Inflammatory macrophage treated with lipopolysaccharide for 4 hours (primary cell): ENCODE data around the gene TLX2.
"Not testable (repeated sequence)": the region's sequence is repeated elsewhere in the genome, so short reads cannot be mapped to it uniquely, and the experiment has no call there.

Source experiments
- DNase-seq: peaks from one replicate; pipeline ENCODE4 v3.0.0-alpha.2; 2020

TLX2 gene

GRCh38 chr2:74558284-74559230, 44.3 kb downstream of the TLX2 start:
- DNase-seq = no peak

DNA sequence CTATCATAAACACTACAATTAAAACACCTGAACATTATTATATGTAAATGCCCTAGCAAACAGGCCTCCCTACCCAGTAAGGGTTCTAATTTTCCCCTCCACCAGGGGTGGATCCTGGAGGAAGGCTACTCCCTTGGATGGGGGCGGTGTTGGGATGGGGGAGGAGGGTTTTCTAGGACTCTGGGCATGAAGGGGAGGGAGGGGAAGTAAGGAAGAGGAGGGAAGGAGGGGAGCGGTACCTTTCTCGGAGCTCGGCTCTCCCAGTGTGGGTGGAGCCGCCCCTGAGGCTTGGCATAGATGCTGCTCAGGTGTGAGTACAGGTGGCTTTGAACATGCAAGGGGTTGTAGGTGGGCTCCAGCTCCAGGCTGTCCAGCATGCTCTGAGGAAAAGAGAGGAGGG, 45.7 kb downstream of the TLX2 start:
- no peak for DNase-seq

DNA sequence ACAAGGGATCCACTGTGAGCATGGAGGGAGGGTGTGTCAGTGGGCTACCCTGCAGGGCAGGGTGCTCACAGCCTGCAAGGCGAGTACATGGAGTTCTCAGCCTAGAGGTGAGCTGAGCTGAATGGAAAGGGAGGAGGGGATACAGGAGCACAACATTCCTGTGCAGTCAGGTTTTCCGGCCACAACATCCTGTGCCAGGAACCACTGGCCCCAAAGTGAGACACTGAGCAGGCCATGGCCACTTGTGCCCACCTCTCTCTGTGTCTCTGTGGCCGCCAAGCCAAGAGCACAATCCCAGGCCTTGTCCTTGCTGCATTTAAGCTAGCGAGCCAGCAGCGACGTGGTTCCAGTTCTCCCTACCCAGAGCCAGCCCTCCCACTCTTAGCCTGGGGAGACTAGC, 46.3 kb downstream of the TLX2 start:
- DNase-seq = no peak

- DNase-seq = not testable (repeated sequence)
Measured at GRCh38 chr2:74561022-74561421, 46.8 kb downstream of the TLX2 start.

DNA sequence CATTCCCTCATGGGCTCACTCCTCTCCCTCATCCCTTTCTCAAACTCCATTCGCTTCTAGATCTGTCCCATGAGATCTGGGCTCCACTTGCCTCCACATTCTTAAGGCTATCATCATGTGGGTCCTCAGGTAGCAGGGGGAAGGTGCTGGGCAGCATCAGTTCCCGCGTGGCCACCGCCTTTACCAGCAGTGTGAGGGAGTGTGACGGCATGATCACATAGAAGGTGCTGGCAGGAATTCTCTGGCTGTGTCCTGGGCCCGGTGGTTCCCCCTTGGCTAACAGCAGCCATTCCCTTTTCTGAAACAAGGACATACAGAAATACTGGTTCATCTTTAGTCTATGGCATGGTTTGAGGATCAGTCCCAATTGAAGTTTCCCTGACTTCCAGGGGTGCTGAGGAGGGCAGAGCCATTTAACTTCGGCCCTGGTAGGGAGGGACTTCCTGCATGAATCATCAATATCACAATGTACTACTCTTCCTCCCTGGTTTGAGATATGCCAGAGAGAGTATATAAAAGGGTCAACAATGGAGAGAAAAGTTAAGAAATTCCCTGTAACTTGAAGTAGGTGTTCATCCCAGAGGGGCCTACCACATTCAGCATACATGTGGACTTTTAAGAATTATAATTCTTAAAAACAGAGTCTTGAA, 48.0 kb downstream of the TLX2 start:
- no peak for DNase-seq

DNA sequence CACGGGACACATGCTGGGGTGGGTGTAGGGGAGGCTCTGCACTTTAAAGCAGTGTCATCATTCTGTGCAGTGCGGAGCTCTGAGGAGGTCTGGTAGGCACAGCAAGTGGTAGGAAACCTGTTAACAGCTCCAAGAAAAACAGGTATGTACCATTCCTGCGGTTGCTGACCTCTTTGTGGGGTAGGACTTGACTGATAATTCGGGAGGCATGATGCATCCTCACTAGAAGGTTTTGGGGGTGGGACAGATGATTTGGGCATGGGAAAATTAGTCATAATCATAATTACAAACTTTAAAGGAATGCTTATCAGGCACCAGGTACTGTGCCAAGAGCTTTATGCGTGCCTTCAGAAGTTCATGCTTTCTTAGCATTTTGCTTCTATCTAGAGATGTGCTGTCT, 50.0 kb downstream of the TLX2 start:
- DNase-seq = no peak

GRCh38 chr2:74566076-74566753, 52.0 kb downstream of the TLX2 start:
- DNase-seq = peak; percentile 61

- DNase-seq = peak; percentile 89
Measured at GRCh38 chr2:74566754-74567085, 52.5 kb downstream of the TLX2 start.
